Spleen (tissue), 11 donors: Measurements from ENCODE around the gene NSD2. TPM values are rescaled to one million over a fixed set of nuclear protein-coding genes. Genes with fewer than 3 reads are reported as not detected.
A peak's percentile ranks its signal among the peaks of the same experiment; 100 is the strongest.

Experiments used
- DNase-seq: peaks from one replicate; pipeline ENCODE4 v3.0.0-alpha.2; 2020
- H3K27ac ChIP-seq, 8 donors: fragments of 200-600 bp; sonication (generic) in 7 of 8; 1 replicate in 4 of 8; 2 replicates in 4 of 8; pipeline versions ENCODE4 v1.5.0 to v1.8.0; 2016 to 2021; ENCODE audit warnings: inconsistent platforms in 4 of 8, mild to moderate bottlenecking in 4 of 8, moderate library complexity in 1 of 8
- H3K27me3 ChIP-seq, 7 donors: fragments of 200-600 bp; sonication (generic) in 6 of 7; replicated peaks in 1 of 7; 1 replicate in 4 of 7; 2 replicates in 3 of 7; pipeline versions ENCODE4 v1.5.0 to v1.8.0; 2016 to 2021; ENCODE audit warnings: inconsistent platforms in 3 of 7, mild to moderate bottlenecking in 1 of 7
- H3K36me3 ChIP-seq, 6 donors: fragments of 200-600 bp; sonication (generic) in 5 of 6; 1 replicate in 4 of 6; 2 replicates in 2 of 6; pipeline versions ENCODE4 v1.5.0 to v1.8.0; 2016 to 2021; ENCODE audit warnings: inconsistent platforms in 2 of 6
- H3K4me1 ChIP-seq, 6 donors: fragments of 200-600 bp; sonication (generic) in 5 of 6; 1 replicate in 3 of 6; 2 replicates in 3 of 6; pipeline versions ENCODE4 v1.5.0 to v1.8.0; 2016 to 2021; ENCODE audit warnings: inconsistent platforms in 3 of 6
- H3K4me3 ChIP-seq, 8 donors: fragments of 200-600 bp; sonication (generic) in 7 of 8; 1 replicate in 4 of 8; 2 replicates in 4 of 8; pipeline versions ENCODE4 v1.5.0 to v1.8.0; 2016 to 2021; ENCODE audit warnings: inconsistent platforms in 4 of 8, mild to moderate bottlenecking in 4 of 8, moderate library complexity in 2 of 8
- H3K9me3 ChIP-seq, 8 donors: fragments of 200-600 bp; sonication (generic) in 7 of 8; 1 replicate in 4 of 8; 2 replicates in 4 of 8; pipeline versions ENCODE4 v1.5.0 to v1.8.0; 2016 to 2021; ENCODE audit warnings: inconsistent platforms in 4 of 8
- POLR2A ChIP-seq, 3 donors: fragments of 450-650 bp; IDR thresholded peaks; one replicate each; pipeline ENCODE4 v1.5.1; 2017; ENCODE audit warnings: antibody characterized with exemption in 3 of 3, mild to moderate bottlenecking in 1 of 3
- POLR2AphosphoS5 ChIP-seq, 3 donors: sonication (generic); formaldehyde crosslinking; IDR thresholded peaks; one replicate each; pipeline ENCODE4 v1.5.1; 2017; ENCODE audit warnings: antibody characterized with exemption in 3 of 3
- WGBS, 5 donors: extraction: QIAGEN DNeasy Blood & Tissue Kit in 3 of 5; methylation state at CpG; one replicate each; pipeline versions ENCODE4 v1.1.5 to v1.1.7; 2013 to 2018; 5-methylcytosine and 5-hydroxymethylcytosine counted together
- intact Hi-C: fragments of 100-400 bp; cut with DNase I; formaldehyde crosslinking; loops from one replicate; pipeline ENCODE4 v1.15.0; 2023; ENCODE audit warnings: low total_unique reads
- polyA plus RNA-seq, 3 donors: library from polyadenylated mRNA; stranded (reverse); fragments of 200-250 nt; gene quantifications; one replicate each; pipeline ENCODE4 v1.2.1, GENCODE V29; 2013
- total RNA-seq, 7 donors: library from RNA; depleted of rRNA in 3 of 7; stranded (reverse); fragments of >200 nt in 3 of 7; fragmentation: NEBNext Ultra II Directional in 4 of 7; extraction: Animal tissue kit (Norgen Biotek cat#: 25700) in 4 of 7; gene quantifications; one replicate each; pipeline versions ENCODE4 v1.1.0 to v1.2.1, GENCODE V29; 2016 to 2021
- TF ChIP-seq, protein P1 (sequence below), 11 experiments: fragments of 200-600 bp in 7 of 11; fragments of 450-650 bp in 4 of 11; sonication (generic) in 4 of 11; IDR thresholded peaks in 8 of 11; conservative IDR thresholded peaks in 3 of 11; 1 replicate in 7 of 11; 2 replicates in 4 of 11; pipeline versions ENCODE4 v1.4.0 to v1.8.0; 2016 to 2021; ENCODE audit warnings: antibody characterized with exemption in 11 of 11, inconsistent platforms in 4 of 11, mild to moderate bottlenecking in 1 of 11
- donor health status: healthy with polysubstance abuse.
- donor health status: DM: no; HTN: no; CAD: no; lungs with moderate emphysema.
- donor health status: DM: no; HTN: no; CAD: no.
- donor health status: Bipolar disorder and iron deficiency.
- donor health status: healthy.
- donor health status: DM: no; HTN: no; CAD: no.
- donor health status: DM: yes; HTN: yes; CAD: no.

The NSD2 gene
- total and polyA plus RNA-seq, 10 donors, result 7.1 to 58.9 (median 47.8) TPM

DNA sequence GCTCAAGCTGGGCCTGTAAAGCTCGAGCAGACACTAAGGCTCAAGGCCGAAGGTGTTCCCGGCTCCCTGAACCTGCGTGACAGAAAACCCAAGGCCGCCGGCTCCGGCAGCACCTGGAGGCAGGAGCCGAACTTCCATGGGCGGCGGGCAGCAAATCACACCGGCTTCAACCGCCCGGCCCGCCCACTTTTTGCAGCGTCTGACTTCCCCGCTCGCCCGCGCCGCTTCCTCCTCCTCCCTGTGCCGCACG, 940 bp upstream of the NSD2 start:
- TF ChIP-seq, protein P1, sequence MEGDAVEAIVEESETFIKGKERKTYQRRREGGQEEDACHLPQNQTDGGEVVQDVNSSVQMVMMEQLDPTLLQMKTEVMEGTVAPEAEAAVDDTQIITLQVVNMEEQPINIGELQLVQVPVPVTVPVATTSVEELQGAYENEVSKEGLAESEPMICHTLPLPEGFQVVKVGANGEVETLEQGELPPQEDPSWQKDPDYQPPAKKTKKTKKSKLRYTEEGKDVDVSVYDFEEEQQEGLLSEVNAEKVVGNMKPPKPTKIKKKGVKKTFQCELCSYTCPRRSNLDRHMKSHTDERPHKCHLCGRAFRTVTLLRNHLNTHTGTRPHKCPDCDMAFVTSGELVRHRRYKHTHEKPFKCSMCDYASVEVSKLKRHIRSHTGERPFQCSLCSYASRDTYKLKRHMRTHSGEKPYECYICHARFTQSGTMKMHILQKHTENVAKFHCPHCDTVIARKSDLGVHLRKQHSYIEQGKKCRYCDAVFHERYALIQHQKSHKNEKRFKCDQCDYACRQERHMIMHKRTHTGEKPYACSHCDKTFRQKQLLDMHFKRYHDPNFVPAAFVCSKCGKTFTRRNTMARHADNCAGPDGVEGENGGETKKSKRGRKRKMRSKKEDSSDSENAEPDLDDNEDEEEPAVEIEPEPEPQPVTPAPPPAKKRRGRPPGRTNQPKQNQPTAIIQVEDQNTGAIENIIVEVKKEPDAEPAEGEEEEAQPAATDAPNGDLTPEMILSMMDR (IDR thresholded peaks at IDR 0.05 in 8 of 11, conservative IDR thresholded peaks at IDR 0.05 in 3 of 11), result peak in 2 of 11 experiments; percentile 19 to 37
- no peak for TF ChIP-seq POLR2AphosphoS5 (IDR thresholded peaks at IDR 0.05)
- Histone ChIP-seq H3K4me1 (peaks cover 0 to 43% (median 25%) of the 10 kb centered on the region in 6 donors), H3K36me3 (no peaks in the 10 kb centered on the region), H3K27me3 (peaks cover 0 to 4% (median 0%) of the 10 kb centered on the region in 7 donors), H3K27ac (peak overlapping the region; percentile 99 to 100 (median 100)), H3K4me3 (peak overlapping the region; percentile 64 to 97 (median 82)), H3K9me3 (no peaks in the 10 kb centered on the region)
- intact Hi-C loops, result no loop called here
- 0% methylated on average over 13 to 22 of the region's 22 CpGs; no CpG with 5 or more reads in 1 of the 5 donors for WGBS, 5 donors
- peak; percentile 98 for DNase-seq

DNA sequence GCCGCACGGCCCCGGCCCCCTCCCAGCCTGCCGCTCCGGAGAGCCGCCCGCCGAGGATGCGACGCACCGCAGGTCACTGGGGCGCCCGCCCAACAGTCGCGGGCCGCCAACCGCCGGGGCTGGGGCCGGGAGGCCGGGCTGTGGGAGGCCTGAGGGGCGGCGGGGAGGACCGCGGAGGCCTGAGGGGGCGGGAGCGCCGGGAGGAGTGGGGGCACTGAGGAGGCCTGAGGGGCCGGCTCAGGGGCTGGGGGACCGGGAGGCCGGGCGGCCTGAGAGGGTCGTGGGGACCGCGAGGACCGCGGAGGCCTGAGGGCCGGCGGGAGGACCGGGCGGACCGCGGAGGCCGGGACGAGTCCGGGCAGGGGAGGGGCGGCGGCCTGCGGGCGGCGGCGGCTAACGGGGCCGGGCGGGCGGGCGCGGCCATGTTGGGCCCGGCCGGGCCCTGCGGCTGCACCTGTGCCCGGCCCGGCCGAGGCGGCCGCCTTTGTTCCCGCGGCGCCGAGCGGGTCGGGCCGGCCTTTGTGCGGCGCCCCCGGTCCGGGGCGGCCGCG, 353 bp downstream of the NSD2 start:
- peak in 1 of 3 donors; percentile 3 for TF ChIP-seq POLR2AphosphoS5 (IDR thresholded peaks at IDR 0.05)
- TF ChIP-seq, protein P1 (IDR thresholded peaks at IDR 0.05 in 8 of 11, conservative IDR thresholded peaks at IDR 0.05 in 3 of 11), result no peak
- 1% methylated on average over 20 to 79 of the region's 79 CpGs for WGBS, 5 donors
- H3K27me3 ChIP-seq, result peaks cover 0 to 4% (median 0%) of the 10 kb centered on the region in 7 donors
- H3K36me3 ChIP-seq, result no peaks in the 10 kb centered on the region
- H3K27ac ChIP-seq, result peak overlapping the region; percentile 70 to 100 (median 90)
- intact Hi-C loops, result no loop called here
- H3K9me3 ChIP-seq, result no peaks in the 10 kb centered on the region
- H3K4me3 ChIP-seq, result peak overlapping the region; percentile 71 to 97 (median 88)
- H3K4me1 ChIP-seq, result peaks cover 0 to 43% (median 25%) of the 10 kb centered on the region in 6 donors
- peak; percentile 93 for DNase-seq

DNA sequence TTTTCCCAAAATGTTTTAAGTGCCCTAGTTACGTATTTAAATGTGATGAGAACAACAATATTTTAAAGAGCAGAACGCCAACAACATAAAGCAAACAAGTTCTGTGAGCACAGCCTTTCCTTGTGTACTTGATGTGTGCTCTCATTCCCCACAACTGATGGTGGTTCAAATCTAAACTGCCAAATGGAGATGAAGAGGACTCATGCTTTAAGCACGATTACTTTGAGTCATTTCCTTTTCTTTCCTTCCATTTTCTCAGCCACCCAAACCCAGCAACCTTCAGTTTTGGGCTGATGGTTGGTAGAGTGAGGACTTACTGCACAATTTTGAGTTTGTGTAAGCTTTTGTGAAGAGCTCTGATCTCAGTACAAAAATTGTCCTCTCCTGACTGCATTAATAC, 1.7 kb downstream of the NSD2 start:
- DNase-seq, result no peak
- intact Hi-C loops, result no loop called here
- Histone ChIP-seq H3K4me3 (peak overlapping the region in 4 of 8 donors; percentile 88 to 97 (median 92)), H3K4me1 (peaks cover 0 to 43% (median 25%) of the 10 kb centered on the region in 6 donors), H3K36me3 (no peaks in the 10 kb centered on the region), H3K27me3 (no peaks in the 10 kb centered on the region), H3K9me3 (no peaks in the 10 kb centered on the region), H3K27ac (peak overlapping the region in 4 of 8 donors; percentile 92 to 100 (median 94))
- 38 to 47% (median 42%) methylated on average over 3 of the region's 3 CpGs for WGBS, 5 donors
- no peak for TF ChIP-seq POLR2A (IDR thresholded peaks at IDR 0.05)
- TF ChIP-seq, protein P1 (IDR thresholded peaks at IDR 0.05 in 8 of 11, conservative IDR thresholded peaks at IDR 0.05 in 3 of 11), result no peak

DNA sequence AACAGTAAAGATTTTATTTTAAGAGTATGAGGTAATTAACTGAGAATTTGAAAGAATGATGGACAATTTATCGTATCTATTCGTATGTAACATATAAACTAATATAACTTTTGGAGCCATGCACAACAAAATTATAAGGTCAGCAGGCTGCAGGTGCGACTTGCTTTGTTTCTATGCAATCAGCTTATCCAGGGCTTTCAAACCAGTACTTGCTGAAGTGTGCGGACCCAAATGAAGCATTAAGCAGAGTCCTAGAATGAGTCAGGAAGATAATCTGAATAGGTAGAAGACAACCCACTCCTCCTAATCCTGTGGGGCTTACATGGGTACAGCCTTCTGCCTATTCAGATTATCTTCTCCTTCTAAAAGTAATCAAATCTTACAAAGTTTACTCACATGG, 2.1 kb downstream of the NSD2 start:
- Histone ChIP-seq H3K9me3 (no peaks in the 10 kb centered on the region), H3K27ac (peak overlapping the region in 4 of 8 donors; percentile 92 to 100 (median 94)), H3K36me3 (no peaks in the 10 kb centered on the region), H3K4me1 (peaks cover 0 to 44% (median 25%) of the 10 kb centered on the region in 6 donors), H3K27me3 (no peaks in the 10 kb centered on the region), H3K4me3 (no peak overlapping the region)
- DNase-seq, result no peak
- TF ChIP-seq, protein P1 (IDR thresholded peaks at IDR 0.05 in 8 of 11, conservative IDR thresholded peaks at IDR 0.05 in 3 of 11), result no peak
- TF ChIP-seq POLR2A (IDR thresholded peaks at IDR 0.05) (no peak), POLR2AphosphoS5 (IDR thresholded peaks at IDR 0.05) (no peak)
- intact Hi-C loops, result no loop called here
- 68 to 86% (median 82%) methylated on average over 4 of the region's 4 CpGs for WGBS, 5 donors
